Stomach smooth muscle (tissue), 2 donors: Measurements from ENCODE around the gene CD74.
A peak's percentile ranks its signal among the peaks of the same experiment; 100 is the strongest.
"Not testable (repeated sequence)": the region's sequence is repeated elsewhere in the genome, so short reads cannot be mapped to it uniquely, and the experiment has no call there.

ENCODE experiments used
- H3K27ac ChIP-seq: one replicate; pipeline ENCODE4 v1.7.0; 2013; ENCODE audit warnings: mild to moderate bottlenecking, low read length, inconsistent platforms
- H3K27me3 ChIP-seq, 2 donors: one replicate each; pipeline ENCODE4 v1.7.0; 2013; ENCODE audit warnings: low read length in 2 of 2; ENCODE audit not compliant: insufficient read depth in 2 of 2, control insufficient read depth in 1 of 2
- H3K36me3 ChIP-seq, 2 donors: one replicate each; pipeline ENCODE4 v1.7.0; 2013; ENCODE audit warnings: low read length in 2 of 2; ENCODE audit not compliant: control insufficient read depth in 2 of 2, insufficient read depth in 2 of 2
- H3K4me1 ChIP-seq: one replicate; pipeline ENCODE4 v1.7.0; 2013; ENCODE audit warnings: low read length; ENCODE audit not compliant: control insufficient read depth, insufficient read depth
- H3K4me3 ChIP-seq, 2 donors: one replicate each; pipeline ENCODE4 v1.7.0; 2013; ENCODE audit warnings: low read length in 2 of 2
- H3K9ac ChIP-seq, 2 donors: one replicate each; pipeline ENCODE4 v1.7.0; 2013; ENCODE audit warnings: low read length in 2 of 2, mild to moderate bottlenecking in 1 of 2
- H3K9me3 ChIP-seq, 2 donors: one replicate each; pipeline ENCODE4 v1.7.0; 2013; ENCODE audit warnings: low read length in 2 of 2; ENCODE audit not compliant: control insufficient read depth in 2 of 2
- donor health status: healthy.
- donor health status: Pancreatic carcinoma.

CD74 gene

DNA sequence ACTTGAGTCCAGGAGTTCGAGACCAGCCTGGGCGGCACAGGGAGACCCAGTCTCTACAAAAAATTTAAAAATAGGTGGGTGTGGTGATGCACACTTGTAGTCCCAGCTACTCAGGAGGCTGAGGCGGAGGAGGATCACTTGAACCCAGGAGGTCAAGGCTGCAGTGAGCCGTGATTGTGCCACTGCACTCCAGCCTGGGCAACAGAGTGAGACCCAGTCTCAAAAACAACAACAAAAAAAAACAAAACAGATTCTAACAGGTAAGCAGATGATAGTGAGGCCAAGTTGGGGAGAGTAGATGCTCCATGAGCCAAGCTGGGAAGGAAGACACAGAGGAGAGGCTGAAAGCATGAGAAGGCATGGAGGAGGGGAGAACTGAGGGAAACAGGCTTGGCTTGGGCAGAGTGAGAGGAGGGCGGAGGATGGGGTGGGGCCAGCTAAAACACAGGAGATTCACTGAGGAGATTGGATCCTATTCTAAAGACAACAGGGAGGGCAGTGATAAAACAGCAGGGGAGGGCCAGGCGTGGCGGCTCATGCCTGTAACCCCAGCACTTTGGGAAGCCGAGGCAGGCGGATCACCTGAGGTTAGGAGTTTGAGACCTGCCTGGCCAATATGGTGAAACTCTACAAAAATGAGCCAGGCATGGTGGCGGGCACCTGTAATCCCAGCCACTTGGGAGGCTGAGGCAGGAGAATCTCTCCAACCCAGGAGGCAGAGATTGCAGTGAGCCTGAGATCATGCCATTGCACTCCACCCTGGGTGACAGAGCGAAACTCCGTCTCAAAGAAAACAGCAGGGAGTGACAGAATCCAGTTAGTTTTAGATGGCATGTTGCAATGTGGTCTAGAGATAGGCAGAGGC is 28.5 kb upstream of the CD74 start:
- Histone ChIP-seq H3K27ac (no peak overlapping the region), H3K9ac (no peak overlapping the region), H3K4me3 (no peak overlapping the region)

DNA sequence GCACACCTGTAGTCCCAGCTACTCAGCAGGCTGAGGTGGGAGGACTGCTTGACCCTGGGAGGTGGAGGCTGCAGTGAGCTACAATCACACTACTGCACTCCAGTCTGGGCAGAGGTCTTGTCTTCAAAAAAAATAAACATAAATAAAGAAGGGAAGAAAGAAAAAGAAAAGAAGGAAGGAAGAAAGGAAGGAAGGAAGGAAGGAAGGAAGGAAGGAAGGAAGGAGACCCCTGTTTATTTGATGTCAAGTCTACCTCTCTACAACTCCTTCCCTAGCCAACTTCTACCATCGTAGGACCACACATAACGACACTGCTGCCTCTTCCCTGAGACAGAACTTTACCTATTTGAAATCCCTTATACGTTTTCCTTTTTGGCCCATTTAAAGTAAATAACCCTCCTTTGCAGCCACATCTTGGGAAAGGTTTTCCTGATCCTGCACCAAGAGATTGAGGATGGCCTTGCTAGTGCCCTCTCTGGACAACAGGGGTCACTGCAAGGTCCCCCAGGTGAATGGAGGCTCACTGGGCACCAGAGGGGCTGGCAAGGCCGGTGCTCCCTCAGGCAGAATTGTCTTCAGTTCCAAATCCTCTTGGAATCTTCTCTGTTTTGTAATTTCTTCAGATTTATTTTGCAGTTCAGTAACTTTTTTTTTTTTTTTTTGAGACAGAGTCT is 26.3 kb upstream of the CD74 start:
- Histone ChIP-seq H3K27me3 (no peaks in the 10 kb centered on the region), H3K27ac (no peak overlapping the region), H3K9ac (no peak overlapping the region), H3K9me3 (no peaks in the 10 kb centered on the region), H3K36me3 (peaks cover 8% of the 10 kb centered on the region in 2 donors), H3K4me1 (peaks cover 19% of the 10 kb centered on the region), H3K4me3 (no peak overlapping the region)

More for the DNA sequence above, 28.5 kb upstream of the CD74 start:
- Histone ChIP-seq H3K27me3 (no peaks in the 10 kb centered on the region), H3K9me3 (no peaks in the 10 kb centered on the region), H3K36me3 (peaks cover 22 to 30% of the 10 kb centered on the region in 2 donors), H3K4me1 (peaks cover 27% of the 10 kb centered on the region)

DNA sequence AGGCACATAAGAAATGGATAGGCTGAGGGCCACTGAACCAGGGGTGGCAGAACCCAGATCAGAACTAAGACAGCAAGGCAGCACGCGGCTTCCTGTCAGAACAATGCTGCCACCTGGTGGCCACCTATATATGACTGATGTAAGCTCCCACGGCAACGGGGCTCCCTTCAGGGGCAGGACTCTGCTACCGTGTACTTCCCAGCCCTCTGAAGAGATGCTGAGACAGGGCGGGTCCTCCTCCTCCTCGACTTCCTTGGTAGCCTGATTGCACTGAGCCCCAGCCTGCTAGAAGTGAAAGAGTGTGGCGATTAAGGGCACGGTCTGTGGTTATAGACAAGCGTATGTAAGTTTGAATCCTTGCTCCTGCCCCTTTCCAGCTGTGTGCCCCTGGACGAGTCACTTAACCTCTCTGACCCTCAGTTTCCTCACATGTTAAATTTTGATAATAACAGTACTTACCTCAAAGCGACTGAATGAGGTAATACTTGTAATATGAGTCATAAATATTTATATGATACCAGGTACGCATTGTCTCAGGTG is 23.5 kb upstream of the CD74 start:
- H3K27ac ChIP-seq, result no peak overlapping the region
- H3K9me3 ChIP-seq, result no peaks in the 10 kb centered on the region
- peaks cover 0 to 2% of the 10 kb centered on the region in 2 donors for H3K36me3 ChIP-seq
- H3K4me1 ChIP-seq, result peaks cover 4% of the 10 kb centered on the region
- H3K9ac ChIP-seq, result peak overlapping the region in 1 of 2 donors; percentile 68
- no peak overlapping the region for H3K4me3 ChIP-seq
- H3K27me3 ChIP-seq, result no peaks in the 10 kb centered on the region

DNA sequence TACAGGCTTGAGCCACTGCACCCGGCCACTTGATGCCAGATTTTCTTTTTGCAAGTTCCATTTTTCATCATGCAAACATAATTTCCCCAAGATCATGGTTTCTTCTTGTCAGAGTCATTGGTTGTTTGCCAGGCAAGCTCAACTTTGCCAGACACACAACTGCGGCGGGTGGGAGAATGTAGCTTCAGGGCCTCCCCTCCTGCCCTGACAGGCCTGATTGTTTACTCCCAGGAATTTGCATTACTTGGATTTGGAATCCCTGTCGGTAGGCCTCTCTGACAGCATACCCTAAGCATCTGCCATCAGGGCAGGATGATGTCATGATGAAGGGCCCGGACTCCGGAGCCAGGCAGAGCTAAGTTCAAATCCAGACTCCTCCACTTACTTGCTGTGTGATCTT is 21.8 kb upstream of the CD74 start:
- Histone ChIP-seq H3K9me3 (no peaks in the 10 kb centered on the region), H3K36me3 (no peaks in the 10 kb centered on the region), H3K27ac (no peak overlapping the region), H3K4me3 (no peak overlapping the region), H3K27me3 (no peaks in the 10 kb centered on the region), H3K9ac (no peak overlapping the region), H3K4me1 (peaks cover 4% of the 10 kb centered on the region)

DNA sequence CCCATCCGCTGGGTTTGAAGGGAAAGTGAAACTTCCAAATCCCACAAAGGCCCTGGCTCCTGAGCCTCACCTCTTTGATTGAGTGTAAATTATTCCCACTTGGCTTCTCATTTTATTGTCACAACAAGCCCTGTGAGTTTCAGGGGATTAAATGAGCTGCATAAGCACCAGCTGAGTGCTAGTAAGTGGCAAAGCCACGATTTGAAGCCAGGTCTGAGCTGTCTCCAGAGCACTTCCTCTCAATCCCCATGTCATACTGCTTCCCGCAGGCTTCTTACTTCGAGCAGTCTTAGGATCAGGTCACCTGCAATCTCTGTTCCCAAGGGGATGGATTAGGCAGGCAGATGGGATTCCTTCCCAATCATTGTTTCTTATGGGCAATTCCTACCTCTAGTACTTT is 18.9 kb upstream of the CD74 start:
- Histone ChIP-seq H3K4me1 (peaks cover 7% of the 10 kb centered on the region), H3K9ac (no peak overlapping the region), H3K27ac (no peak overlapping the region)

DNA sequence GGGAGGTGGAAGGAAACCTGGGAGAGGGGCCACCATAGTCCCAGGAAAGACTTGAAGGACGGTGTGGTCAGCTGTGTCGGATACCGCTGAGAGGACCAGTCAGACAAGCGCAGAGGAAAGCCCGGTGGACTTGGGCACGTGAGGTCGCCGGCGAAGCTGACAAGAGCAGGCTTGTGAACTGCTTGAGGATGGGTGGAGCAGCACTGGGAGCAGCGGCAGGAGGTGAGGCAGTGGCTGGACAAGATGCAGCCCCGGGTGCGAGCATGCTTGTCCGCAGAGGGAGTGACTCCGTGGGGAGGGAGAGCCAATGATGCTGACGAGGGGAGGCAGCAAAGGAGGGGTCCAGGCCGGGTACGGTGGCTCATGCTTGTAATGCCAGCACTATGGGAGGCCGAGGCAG is 18.3 kb upstream of the CD74 start:
- Histone ChIP-seq H3K27me3 (no peaks in the 10 kb centered on the region), H3K4me3 (no peak overlapping the region), H3K9ac (no peak overlapping the region), H3K9me3 (no peaks in the 10 kb centered on the region), H3K36me3 (no peaks in the 10 kb centered on the region), H3K4me1 (peaks cover 3% of the 10 kb centered on the region), H3K27ac (no peak overlapping the region)

More for the DNA sequence above, 18.9 kb upstream of the CD74 start:
- H3K4me3 ChIP-seq, result no peak overlapping the region
- no peaks in the 10 kb centered on the region for H3K27me3 ChIP-seq
- no peaks in the 10 kb centered on the region for H3K36me3 ChIP-seq
- H3K9me3 ChIP-seq, result no peaks in the 10 kb centered on the region

DNA sequence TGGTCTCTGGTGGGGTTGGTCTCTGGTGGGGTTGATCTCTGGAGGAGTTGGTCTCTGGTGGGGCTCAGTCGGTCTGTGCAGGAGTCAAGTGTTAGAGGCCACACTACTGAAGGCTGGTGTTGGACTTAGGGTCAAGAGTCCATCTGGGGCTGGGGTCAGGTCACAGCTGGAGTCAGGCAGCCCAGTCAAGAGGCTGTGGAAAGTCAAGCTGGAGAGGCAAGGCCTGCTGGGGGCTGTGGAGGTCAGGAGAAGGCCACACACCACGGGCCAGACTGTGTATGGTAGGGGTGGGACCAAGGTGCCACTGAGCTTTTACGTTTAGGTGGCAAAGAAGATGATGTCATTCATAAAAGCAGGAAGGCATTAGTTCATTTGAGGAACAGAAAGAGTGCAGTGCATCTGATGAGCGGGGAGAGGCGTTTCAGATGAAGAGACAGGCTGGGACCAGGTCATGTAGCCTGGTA is 16.7 kb upstream of the CD74 start:
- Histone ChIP-seq H3K4me1 (peaks cover 3% of the 10 kb centered on the region), H3K4me3 (no peak overlapping the region), H3K27me3 (no peaks in the 10 kb centered on the region), H3K9me3 (no peaks in the 10 kb centered on the region), H3K27ac (no peak overlapping the region), H3K9ac (no peak overlapping the region), H3K36me3 (no peaks in the 10 kb centered on the region)

DNA sequence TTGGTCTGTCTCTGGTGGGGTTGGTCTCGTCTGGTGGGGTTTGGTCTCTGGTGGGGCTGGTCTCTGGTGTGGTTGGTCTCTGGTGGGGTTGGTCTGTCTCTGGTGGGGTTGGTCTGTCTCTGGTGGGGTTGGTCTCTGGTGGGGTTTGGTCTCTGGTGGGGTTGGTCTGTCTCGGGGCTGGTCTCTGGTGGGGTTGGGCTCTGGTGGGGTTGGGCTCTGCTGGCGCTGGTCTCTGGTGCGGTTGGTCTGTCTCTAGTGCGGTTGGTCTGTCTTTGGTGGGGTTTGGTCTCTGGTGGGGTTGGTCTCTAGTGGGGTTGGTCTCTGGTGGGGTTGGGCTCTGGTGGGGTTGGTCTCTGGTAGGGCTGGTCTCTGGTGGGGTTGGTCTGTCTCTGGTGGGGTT is 16.3 kb upstream of the CD74 start:
- no peak overlapping the region for H3K4me3 ChIP-seq
- no peak overlapping the region for H3K9ac ChIP-seq
- no peak overlapping the region for H3K27ac ChIP-seq
- H3K9me3 ChIP-seq, result no peaks in the 10 kb centered on the region
- peaks cover 3% of the 10 kb centered on the region for H3K4me1 ChIP-seq
- no peaks in the 10 kb centered on the region for H3K36me3 ChIP-seq
- no peaks in the 10 kb centered on the region for H3K27me3 ChIP-seq

DNA sequence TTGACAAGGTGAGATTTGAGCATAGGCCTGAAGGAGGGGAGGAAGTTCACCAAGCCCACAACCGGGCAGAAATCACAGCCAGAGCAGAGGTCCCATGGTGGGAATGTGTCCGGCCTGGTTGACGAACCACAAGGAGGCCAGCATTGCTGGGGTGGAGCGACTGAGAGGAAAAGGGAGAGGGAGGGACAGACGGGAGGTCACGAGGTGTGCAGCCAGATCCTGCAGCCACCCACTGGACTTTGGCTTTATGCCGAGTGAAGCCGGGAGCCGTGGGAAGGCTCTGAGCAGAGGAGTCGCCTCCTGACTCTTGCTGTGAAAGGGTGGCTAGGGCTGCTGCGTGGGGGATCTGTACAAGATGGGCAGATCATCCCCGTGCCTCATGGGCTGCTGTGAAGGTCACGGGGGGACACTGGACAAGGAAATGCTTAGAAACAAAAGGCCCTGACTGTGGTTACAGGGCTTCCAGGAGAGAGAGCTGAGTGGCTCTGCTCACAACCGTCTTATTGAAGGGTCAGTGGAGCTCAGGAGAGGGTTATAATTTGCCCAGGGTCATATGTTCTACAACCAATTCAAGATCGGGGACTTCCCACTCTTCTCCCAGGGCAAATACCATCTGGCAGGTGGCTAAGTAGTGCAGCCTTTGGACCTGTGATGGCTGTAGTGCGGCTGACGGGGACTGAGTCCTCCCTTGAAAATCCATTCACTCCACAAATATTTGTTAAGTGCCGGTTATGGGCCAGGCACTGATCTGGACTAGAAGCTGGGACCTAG is 15.6 kb upstream of the CD74 start:
- no peak overlapping the region for H3K27ac ChIP-seq
- H3K9me3 ChIP-seq, result no peaks in the 10 kb centered on the region
- H3K36me3 ChIP-seq, result no peaks in the 10 kb centered on the region
- H3K4me1 ChIP-seq, result peaks cover 3% of the 10 kb centered on the region
- no peaks in the 10 kb centered on the region for H3K27me3 ChIP-seq
- H3K4me3 ChIP-seq, result no peak overlapping the region
- H3K9ac ChIP-seq, result no peak overlapping the region

DNA sequence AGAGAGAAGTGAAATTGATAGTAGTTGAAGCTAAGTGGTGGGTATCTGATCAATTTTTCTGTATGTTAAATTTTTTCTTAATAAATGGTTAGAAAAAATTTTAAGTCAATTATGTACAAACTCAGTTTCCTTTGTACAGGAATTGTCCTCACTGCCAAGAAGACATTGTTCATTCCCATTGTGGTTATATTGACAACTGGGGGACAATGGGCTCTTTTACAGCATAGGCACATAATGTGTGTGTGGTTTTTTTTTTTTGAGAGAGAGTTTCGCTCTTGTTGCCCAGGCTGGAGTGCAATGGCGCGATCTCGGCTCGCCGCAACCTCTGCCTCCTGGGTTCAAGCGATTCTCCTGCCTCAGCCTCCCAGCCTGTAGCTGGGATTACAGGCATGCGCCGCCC is 13.5 kb upstream of the CD74 start:
- H3K9ac ChIP-seq, H3K9me3 ChIP-seq, H3K4me3 ChIP-seq, H3K4me1 ChIP-seq, H3K36me3 ChIP-seq, H3K27ac ChIP-seq, H3K27me3 ChIP-seq: not testable (repeated sequence)
